OCI-LY3 (cell line): ENCODE data around the gene NKAIN2.

Source experiments
- CTCF ChIP-seq: fragments of 200-600, 300-600 bp; sonication (generic); IDR thresholded peaks from 2 replicates; pipeline ENCODE4 v1.5.1; 2014; ENCODE audit warnings: antibody characterized with exemption, low read length, low read depth
- EZH2phosphoT487 ChIP-seq: fragments of 200-600 bp; shearing (Covaris generic); IDR thresholded peaks from 2 replicates; pipeline ENCODE4 v1.6.1; 2018; ENCODE audit warnings: antibody characterized with exemption, mixed run types, low read depth

- TF ChIP-seq CTCF: no peak
- no peak for TF ChIP-seq EZH2phosphoT487
Observed at GRCh38 chr6:123784330-123784729, 19.3 kb upstream of the NKAIN2 start.
